ENCODE data around the gene DDRGK1.

GRCh38 chr20:3190681-3191111, 13.8 kb downstream of the DDRGK1 start:
- TF ChIP-seq CTCF (IDR thresholded peaks at IDR 0.05) (no peak), POLR2A (IDR thresholded peaks at IDR 0.05) (no peak)

All from uterus (tissue), 2 donors.